Omental fat pad (tissue), 4 donors: Measurements from ENCODE around the gene AHNAK2. TPM values are rescaled to one million over a fixed set of nuclear protein-coding genes. Genes with fewer than 3 reads are reported as not detected.

Experiments used
- ATAC-seq: fragments of 150-250 bp; one replicate; pipeline ENCODE4 v1.9.1; 2016; ENCODE audit warnings: mild to moderate bottlenecking, moderate library complexity; ENCODE audit not compliant: low FRiP score
- DNase-seq: peaks from one replicate; pipeline ENCODE4 v3.0.0-alpha.2; 2019; ENCODE audit warnings: low spot score
- total RNA-seq, 4 donors: library from RNA; depleted of rRNA; stranded (reverse); fragments of >200 nt; gene quantifications; one replicate each; pipeline ENCODE4 v1.1.0, GENCODE V29; 2016
- TF ChIP-seq, protein P1 (sequence below), 3 donors: fragments of 450-650 bp; IDR thresholded peaks; one replicate each; pipeline ENCODE4 v1.5.1; 2016 to 2017; ENCODE audit warnings: antibody characterized with exemption in 3 of 3, mild to moderate bottlenecking in 3 of 3, moderate library complexity in 2 of 3

The AHNAK2 gene
- total RNA-seq, 4 donors from 2014 or later: 18.6 to 44.5 (median 34.2) TPM

DNA sequence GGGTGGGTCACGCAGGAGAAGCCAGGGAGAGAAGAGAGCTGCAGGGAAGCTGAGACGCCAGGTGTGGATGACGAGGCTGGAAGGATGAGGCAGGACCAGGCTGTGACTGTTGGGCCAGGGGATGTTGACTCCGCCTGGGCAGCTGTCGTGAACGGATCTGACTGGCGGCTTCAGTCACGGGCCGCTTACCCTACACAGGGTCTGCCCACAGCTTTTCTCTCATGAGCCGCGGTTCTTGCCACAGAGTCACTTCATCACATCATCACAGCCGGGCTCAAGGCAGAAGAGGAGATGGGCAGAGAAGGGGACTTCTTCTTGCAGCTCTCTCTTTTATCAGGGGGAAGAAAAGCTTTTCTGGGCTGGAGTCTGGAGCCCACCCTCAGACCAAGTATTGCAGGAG, 15.1 kb upstream of the AHNAK2 start:
- TF ChIP-seq, protein P1, sequence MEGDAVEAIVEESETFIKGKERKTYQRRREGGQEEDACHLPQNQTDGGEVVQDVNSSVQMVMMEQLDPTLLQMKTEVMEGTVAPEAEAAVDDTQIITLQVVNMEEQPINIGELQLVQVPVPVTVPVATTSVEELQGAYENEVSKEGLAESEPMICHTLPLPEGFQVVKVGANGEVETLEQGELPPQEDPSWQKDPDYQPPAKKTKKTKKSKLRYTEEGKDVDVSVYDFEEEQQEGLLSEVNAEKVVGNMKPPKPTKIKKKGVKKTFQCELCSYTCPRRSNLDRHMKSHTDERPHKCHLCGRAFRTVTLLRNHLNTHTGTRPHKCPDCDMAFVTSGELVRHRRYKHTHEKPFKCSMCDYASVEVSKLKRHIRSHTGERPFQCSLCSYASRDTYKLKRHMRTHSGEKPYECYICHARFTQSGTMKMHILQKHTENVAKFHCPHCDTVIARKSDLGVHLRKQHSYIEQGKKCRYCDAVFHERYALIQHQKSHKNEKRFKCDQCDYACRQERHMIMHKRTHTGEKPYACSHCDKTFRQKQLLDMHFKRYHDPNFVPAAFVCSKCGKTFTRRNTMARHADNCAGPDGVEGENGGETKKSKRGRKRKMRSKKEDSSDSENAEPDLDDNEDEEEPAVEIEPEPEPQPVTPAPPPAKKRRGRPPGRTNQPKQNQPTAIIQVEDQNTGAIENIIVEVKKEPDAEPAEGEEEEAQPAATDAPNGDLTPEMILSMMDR (IDR thresholded peaks at IDR 0.05): no peak
- ATAC-seq: no peak
- no peak for DNase-seq

DNA sequence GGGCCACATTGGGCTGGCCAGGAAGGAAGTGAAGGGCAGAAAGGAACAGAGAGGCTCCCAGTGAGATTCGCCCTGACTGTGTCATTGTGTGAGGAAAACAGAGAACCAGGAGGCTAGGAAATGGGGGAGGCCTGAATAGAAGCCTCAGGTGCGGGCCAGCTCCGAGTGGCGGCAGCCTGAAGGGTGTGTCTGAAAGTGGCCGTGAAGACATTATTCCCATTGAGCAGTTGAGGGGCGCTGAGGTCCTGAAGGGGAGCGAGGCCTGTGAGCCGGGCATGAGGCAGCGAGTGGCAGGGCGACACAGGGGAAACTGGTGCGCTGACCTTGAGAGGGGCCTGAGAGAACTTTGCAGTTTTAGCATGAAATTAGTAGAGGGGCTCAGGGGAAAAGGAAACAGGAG, 14.3 kb upstream of the AHNAK2 start:
- DNase-seq: no peak
- no peak for ATAC-seq
- TF ChIP-seq, protein P1 (IDR thresholded peaks at IDR 0.05): no peak

DNA sequence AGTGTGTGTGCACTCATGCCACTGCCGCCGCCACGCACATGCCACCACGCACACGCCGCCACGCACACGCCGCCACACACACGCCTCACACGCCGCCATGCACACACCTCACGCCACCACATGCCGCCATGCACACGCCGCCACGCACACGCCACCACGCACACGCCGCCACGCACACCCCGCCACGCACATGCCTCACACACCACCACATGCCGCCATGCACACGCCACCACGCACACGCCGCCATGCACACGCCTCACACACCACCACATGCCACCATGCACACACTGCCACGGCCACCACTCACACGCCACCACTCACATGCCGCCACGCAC, 13.7 kb upstream of the AHNAK2 start:
- TF ChIP-seq, protein P1 (IDR thresholded peaks at IDR 0.05): no peak
- no peak for ATAC-seq
- DNase-seq: no peak

DNA sequence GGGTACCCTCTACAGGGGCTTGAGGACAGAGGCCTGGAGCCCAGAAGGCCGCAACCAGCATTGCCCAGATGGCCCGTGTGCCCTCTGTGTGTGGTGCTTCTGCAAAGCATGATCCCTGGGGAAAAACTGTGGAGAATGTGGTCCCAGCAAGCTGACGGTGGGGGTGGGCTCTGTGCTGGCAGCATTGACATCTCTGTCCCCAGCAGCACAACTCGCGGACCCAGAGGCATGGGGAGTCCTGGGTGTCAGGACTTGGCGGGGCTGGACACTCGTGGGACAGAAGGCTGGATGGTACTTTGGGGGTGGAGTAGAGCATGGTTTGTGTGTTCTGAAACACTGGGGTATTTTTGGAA, 11.8 kb upstream of the AHNAK2 start:
- TF ChIP-seq, protein P1 (IDR thresholded peaks at IDR 0.05): no peak
- ATAC-seq: no peak
- DNase-seq: no peak

DNA sequence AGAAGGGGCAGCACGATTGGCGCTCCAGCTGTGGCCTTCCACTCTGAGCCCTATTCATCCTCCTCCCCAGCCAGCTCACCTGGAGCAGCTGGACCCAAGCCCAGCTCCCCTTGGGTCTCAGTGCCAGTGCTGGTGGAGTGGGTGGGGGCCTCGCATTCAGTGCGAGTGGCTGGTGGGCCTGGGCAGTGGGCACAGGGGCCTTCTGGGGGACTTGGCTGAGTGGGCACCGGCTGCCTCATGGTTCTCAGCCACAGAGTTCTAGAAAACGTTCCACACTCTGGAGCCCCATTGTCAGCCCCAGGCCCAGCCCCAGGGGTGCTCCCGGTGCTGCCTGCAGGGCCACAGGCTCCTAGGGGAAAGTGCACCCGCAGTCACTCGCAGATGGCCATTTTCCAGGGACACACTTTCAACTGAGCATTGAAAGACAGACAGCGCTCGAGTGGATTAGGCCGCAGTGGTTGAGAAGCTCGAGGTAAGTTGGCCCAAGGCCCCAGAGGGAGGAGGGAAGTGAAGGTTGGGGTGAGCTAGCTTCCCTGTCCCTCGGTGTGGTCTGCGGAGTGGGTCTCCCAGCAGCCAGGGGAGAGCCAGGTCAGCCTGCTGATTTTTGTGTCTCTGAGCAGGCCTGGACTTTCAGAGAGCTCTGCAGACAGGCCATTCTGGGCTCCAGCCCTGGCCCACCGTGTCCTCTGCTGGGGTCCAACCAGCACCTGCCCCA, 11.2 kb upstream of the AHNAK2 start:
- no peak for ATAC-seq
- DNase-seq: no peak
- TF ChIP-seq, protein P1 (IDR thresholded peaks at IDR 0.05): no peak

DNA sequence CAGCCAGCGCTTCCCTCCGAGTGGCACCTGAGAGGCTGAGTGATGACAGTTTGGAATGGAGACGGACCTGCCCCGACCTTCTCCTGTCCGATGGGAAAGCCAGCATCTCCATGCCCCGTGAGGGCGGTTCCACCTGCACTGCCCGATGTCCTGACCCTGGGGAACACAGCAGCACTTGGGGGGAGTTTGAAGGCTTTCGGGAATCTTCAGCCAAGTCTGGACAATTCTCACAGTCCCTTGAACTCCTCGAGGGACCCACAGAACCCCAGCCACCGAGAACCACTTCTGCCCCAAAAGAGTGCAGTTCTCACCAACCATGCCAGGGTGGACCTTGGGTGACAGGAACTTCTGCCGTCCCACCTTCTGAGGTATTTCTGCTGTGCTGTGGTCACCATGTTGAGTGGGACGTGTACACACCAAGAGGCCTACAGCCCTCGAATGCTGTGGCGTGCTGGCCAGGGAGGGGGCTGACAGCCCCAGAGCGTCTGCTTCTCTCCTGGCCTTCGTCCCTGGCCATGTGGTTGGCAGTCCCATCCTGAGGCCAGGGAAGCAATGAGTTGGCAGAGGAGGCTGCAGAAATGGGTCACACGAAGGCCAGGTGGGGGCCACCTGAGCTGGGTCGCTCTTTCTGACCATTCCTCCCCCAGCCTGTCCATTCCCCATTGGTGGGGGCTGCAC, 8.5 kb upstream of the AHNAK2 start:
- ATAC-seq (peak; percentile 3), DNase-seq (no peak)
- TF ChIP-seq, protein P1 (IDR thresholded peaks at IDR 0.05): no peak
